WTC11 (cell line): ENCODE data around the gene TTC7B. TPM values are rescaled to one million over a fixed set of nuclear protein-coding genes. Genes with fewer than 3 reads are reported as not detected.

Experiments
- ATAC-seq: fragments of 200-7000 bp; cut with Tn5 transposase; 2 replicates; pipeline ENCODE4 v1.10.0; 2021; ENCODE audit warnings: mild to moderate bottlenecking, moderate library complexity
- CTCF ChIA-PET: fragments of 300-600 bp; sonication (Branson Sonifier 250); formaldehyde crosslinking; loops from one replicate; lab custom pipeline; 2021; ENCODE audit warnings: antibody characterized with exemption; lab: Charles Lee
- POLR2A ChIA-PET: fragments of 350-600 bp; sonication (Branson Sonifier 250); formaldehyde crosslinking; loops from one replicate; lab custom pipeline; 2021; ENCODE audit warnings: antibody characterized with exemption; lab: Charles Lee
- DNase-seq: peaks from one replicate; pipeline ENCODE4 v3.0.0; 2021; ENCODE audit warnings: low spot score
- H3K27ac Mint-ChIP-seq: 2 replicates; pipeline ENCODE4 v1.8.0; 2021; ENCODE audit warnings: mixed read lengths
- H3K27me3 Mint-ChIP-seq: 2 replicates; pipeline ENCODE4 v1.8.0; 2021; ENCODE audit warnings: low read depth, mild to moderate bottlenecking, moderate library complexity, mixed read lengths
- H3K36me3 Mint-ChIP-seq: 2 replicates; pipeline ENCODE4 v1.8.0; 2021; ENCODE audit warnings: mixed read lengths
- H3K4me1 Mint-ChIP-seq: 2 replicates; pipeline ENCODE4 v1.8.0; 2022; ENCODE audit warnings: mixed read lengths
- H3K4me3 Mint-ChIP-seq: 2 replicates; pipeline ENCODE4 v1.8.0; 2021; ENCODE audit warnings: mild to moderate bottlenecking, moderate library complexity, mixed read lengths
- H3K9me3 Mint-ChIP-seq: 2 replicates; pipeline ENCODE4 v1.8.0; 2021; ENCODE audit warnings: mixed read lengths
- E2F4 ChIP-seq: sonication (generic); formaldehyde crosslinking; IDR thresholded peaks from 2 replicates; pipeline ENCODE4 v1.8.1; 2022; ENCODE audit warnings: low read depth, mild to moderate bottlenecking, moderate library complexity, missing genetic modification reagents, borderline replicate concordance
- ETV6 ChIP-seq: sonication (generic); formaldehyde crosslinking; IDR thresholded peaks from 2 replicates; pipeline ENCODE4 v1.8.1; 2022; ENCODE audit warnings: mild to moderate bottlenecking, missing genetic modification reagents
- FOXK1 ChIP-seq: sonication (generic); formaldehyde crosslinking; IDR thresholded peaks from 2 replicates; pipeline ENCODE4 v1.8.0; 2022; ENCODE audit warnings: mild to moderate bottlenecking, moderate library complexity, missing genetic modification reagents
- FOXP4 ChIP-seq: sonication (generic); formaldehyde crosslinking; IDR thresholded peaks from 2 replicates; pipeline ENCODE4 v1.8.0; 2022; ENCODE audit warnings: mild to moderate bottlenecking, missing genetic modification reagents
- JAZF1 ChIP-seq: fragments of 250-450 bp; sonication (Bioruptor Pico); IDR thresholded peaks from 2 replicates; pipeline ENCODE4 v1.9.0; 2021; ENCODE audit warnings: moderate library complexity, mild to moderate bottlenecking, inconsistent platforms
- MAX ChIP-seq: sonication (generic); formaldehyde crosslinking; IDR thresholded peaks from 2 replicates; pipeline ENCODE4 v1.8.0; 2022; ENCODE audit warnings: mild to moderate bottlenecking, missing genetic modification reagents
- NR3C1 ChIP-seq: sonication (generic); formaldehyde crosslinking; conservative IDR thresholded peaks from 2 replicates; pipeline ENCODE4 v1.8.1; 2023; ENCODE audit warnings: low read depth, mild to moderate bottlenecking, missing genetic modification reagents
- PREB ChIP-seq: sonication (generic); formaldehyde crosslinking; IDR thresholded peaks from 2 replicates; pipeline ENCODE4 v1.8.1; 2022; ENCODE audit warnings: mild to moderate bottlenecking, missing genetic modification reagents, moderate library complexity, borderline replicate concordance
- RORB ChIP-seq: fragments of 250-450 bp; sonication (Bioruptor Pico); IDR thresholded peaks from 2 replicates; pipeline ENCODE4 v1.9.0; 2021; ENCODE audit warnings: mild to moderate bottlenecking
- SMAD4 ChIP-seq: sonication (generic); formaldehyde crosslinking; IDR thresholded peaks from 2 replicates; pipeline ENCODE4 v1.8.0; 2022; ENCODE audit warnings: mild to moderate bottlenecking, missing genetic modification reagents
- STAT6 ChIP-seq: sonication (generic); formaldehyde crosslinking; conservative IDR thresholded peaks from 2 replicates; pipeline ENCODE4 v1.8.1; 2023; ENCODE audit warnings: mild to moderate bottlenecking, low read depth, missing genetic modification reagents, moderate library complexity
- USF1 ChIP-seq: sonication (generic); formaldehyde crosslinking; IDR thresholded peaks from 2 replicates; pipeline ENCODE4 v1.8.0; 2022; ENCODE audit warnings: mild to moderate bottlenecking, missing genetic modification reagents
- ZBTB43 ChIP-seq: sonication (generic); formaldehyde crosslinking; IDR thresholded peaks from 2 replicates; pipeline ENCODE4 v1.8.1; 2023; ENCODE audit warnings: mild to moderate bottlenecking, missing genetic modification reagents
- ZNF232 ChIP-seq: sonication (generic); formaldehyde crosslinking; IDR thresholded peaks from 2 replicates; pipeline ENCODE4 v1.8.0; 2022; ENCODE audit warnings: mild to moderate bottlenecking, missing genetic modification reagents
- ZNF416 ChIP-seq: fragments of 250-450 bp; sonication (Bioruptor Pico); IDR thresholded peaks from 2 replicates; pipeline ENCODE4 v1.9.0; 2021; ENCODE audit warnings: mild to moderate bottlenecking, inconsistent platforms
- ZNF425 ChIP-seq: fragments of 250-450 bp; sonication (Bioruptor Pico); conservative IDR thresholded peaks from 2 replicates; pipeline ENCODE4 v1.9.0; 2021; ENCODE audit warnings: mild to moderate bottlenecking
- ZNF532 ChIP-seq: fragments of 250-450 bp; sonication (Bioruptor Pico); IDR thresholded peaks from 2 replicates; pipeline ENCODE4 v1.9.0; 2021; ENCODE audit warnings: mild to moderate bottlenecking, borderline replicate concordance
- ZNF671 ChIP-seq: fragments of 250-450 bp; sonication (Bioruptor Pico); IDR thresholded peaks from 2 replicates; pipeline ENCODE4 v1.8.0; 2021; ENCODE audit warnings: mild to moderate bottlenecking
- total RNA-seq: library from RNA; stranded (reverse); gene quantifications from 3 replicates; pipeline ENCODE4 v1.2.3, GENCODE V29; 2021

TTC7B gene
- total RNA-seq, 1 experiment from 2014 or later, result 27.6 TPM

GRCh38 chr14:90495357-90496276 lies 320.6 kb downstream of the TTC7B start:
- DNase-seq (peak; percentile 80), ATAC-seq (peak; percentile 77)
- CTCF ChIA-PET, result interaction anchor here (1.0 kb wide), 1 partner anchor 34 kb away, joined by 3 read pairs; no protein-coding TSS in a partner anchor
- Mint-ChIP-seq H3K27me3 (no peaks in the 10 kb centered on the region; the same call in 1 of the 2 replicates), H3K27ac (no peak overlapping the region), H3K9me3 (no peaks in the 10 kb centered on the region), H3K4me3 (no peak overlapping the region), H3K4me1 (peaks cover 28% of the 10 kb centered on the region), H3K36me3 (no peaks in the 10 kb centered on the region)
- POLR2A ChIA-PET, result no interaction called here
- TF ChIP-seq PREB (CRISPR knock-in tag) (no peak), ZNF425 (CRISPR knock-in tag) (no peak), USF1 (CRISPR knock-in tag) (peak; percentile 43; the same call in 1 of the 2 replicates), JAZF1 (CRISPR knock-in tag) (no peak), MAX (peak; percentile 19; the same call in 1 of the 2 replicates), E2F4 (no peak), NR3C1 (CRISPR knock-in tag) (0 out of 2 replicates have a peak, but pooled peaks have one; percentile 74), FOXK1 (peak; percentile 56; the same call in 1 of the 2 replicates), FOXP4 (peak; percentile 89), STAT6 (CRISPR knock-in tag) (0 out of 2 replicates have a peak, but pooled peaks have one; percentile 42), ZNF416 (CRISPR knock-in tag) (no peak), ZNF532 (0 out of 2 replicates have a peak, but pooled peaks have one; percentile 43), ZBTB43 (CRISPR knock-in tag) (no peak), ZNF232 (CRISPR knock-in tag) (peak; percentile 92), ZNF671 (CRISPR knock-in tag) (peak; percentile 23; the same call in 1 of the 2 replicates), SMAD4 (CRISPR knock-in tag) (0 out of 2 replicates have a peak, but pooled peaks have one; percentile 36), RORB (CRISPR knock-in tag) (no peak), ETV6 (CRISPR knock-in tag) (peak; percentile 78; the same call in 1 of the 2 replicates)
